Measurements from ENCODE around the gene PI4KA. TPM values are rescaled to one million over a fixed set of nuclear protein-coding genes. Genes with fewer than 3 reads are reported as not detected.

PI4KA gene
- total RNA-seq, 1 donor from 2014 or later = 110 TPM

DNA sequence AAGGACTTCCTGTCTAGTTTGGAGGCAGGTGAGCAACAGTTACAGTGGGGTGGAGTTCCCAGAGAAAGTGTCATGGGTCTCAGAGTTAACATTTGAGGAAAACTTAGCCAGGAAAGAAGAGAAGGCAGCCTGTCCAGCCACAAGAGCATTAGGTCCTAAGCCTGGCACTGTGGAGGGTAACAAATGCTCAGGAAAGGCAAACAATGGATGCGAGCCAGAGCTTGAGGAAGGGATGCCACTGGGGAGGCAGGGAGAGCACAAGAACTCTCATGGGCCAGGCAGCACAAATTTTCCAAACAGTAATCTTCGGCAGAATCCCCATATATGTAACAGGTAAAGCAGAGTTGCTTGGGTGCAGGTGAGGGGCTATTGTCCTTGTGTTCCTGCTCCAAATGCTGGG lies 92.7 kb downstream of the PI4KA start:
- Mint-ChIP-seq H3K27ac (no peak overlapping the region), H3K4me1 (no peaks in the 10 kb centered on the region), H3K36me3 (peaks cover 16% of the 10 kb centered on the region), H3K4me3 (no peak overlapping the region), H3K27me3 (ENCODE audit: low read depth) (no peaks in the 10 kb centered on the region), H3K9me3 (no peaks in the 10 kb centered on the region)
- DNase-seq (ENCODE audit: low spot score in 2 of 2, unreplicated experiment in 2 of 2) = no peak
- TF ChIP-seq CTCF (IDR thresholded peaks at IDR 0.05; ENCODE audit: unreplicated experiment) = no peak

- Mint-ChIP-seq H3K27me3 (ENCODE audit: low read depth) (no peaks in the 10 kb centered on the region), H3K4me1 (no peaks in the 10 kb centered on the region), H3K36me3 (peaks cover 19% of the 10 kb centered on the region), H3K27ac (no peak overlapping the region), H3K4me3 (no peak overlapping the region), H3K9me3 (no peaks in the 10 kb centered on the region)
- DNase-seq (ENCODE audit: low spot score in 2 of 2, unreplicated experiment in 2 of 2) = no peak
- no peak for TF ChIP-seq CTCF (IDR thresholded peaks at IDR 0.05; ENCODE audit: unreplicated experiment)
Observed at GRCh38 chr22:20764729-20765128, 93.9 kb downstream of the PI4KA start.

DNA sequence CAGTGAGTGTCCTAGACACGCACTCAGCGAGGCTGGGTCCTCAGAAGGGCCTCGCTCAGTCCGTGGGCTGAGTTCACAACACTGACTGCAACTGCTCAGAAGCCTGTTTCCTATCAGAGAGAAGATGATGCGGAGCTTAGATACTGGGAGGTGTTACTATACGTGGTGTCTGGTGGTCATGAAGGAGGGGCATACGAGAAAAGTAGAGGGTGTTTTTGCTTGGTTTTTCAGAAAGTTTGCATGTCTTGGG lies 94.2 kb downstream of the PI4KA start:
- DNase-seq (ENCODE audit: low spot score in 2 of 2, unreplicated experiment in 2 of 2) = no peak
- Mint-ChIP-seq H3K27me3 (ENCODE audit: low read depth) (no peaks in the 10 kb centered on the region), H3K4me1 (no peaks in the 10 kb centered on the region), H3K36me3 (peaks cover 19% of the 10 kb centered on the region), H3K9me3 (no peaks in the 10 kb centered on the region), H3K4me3 (no peak overlapping the region), H3K27ac (no peak overlapping the region)
- no peak for TF ChIP-seq CTCF (IDR thresholded peaks at IDR 0.05; ENCODE audit: unreplicated experiment)

DNA sequence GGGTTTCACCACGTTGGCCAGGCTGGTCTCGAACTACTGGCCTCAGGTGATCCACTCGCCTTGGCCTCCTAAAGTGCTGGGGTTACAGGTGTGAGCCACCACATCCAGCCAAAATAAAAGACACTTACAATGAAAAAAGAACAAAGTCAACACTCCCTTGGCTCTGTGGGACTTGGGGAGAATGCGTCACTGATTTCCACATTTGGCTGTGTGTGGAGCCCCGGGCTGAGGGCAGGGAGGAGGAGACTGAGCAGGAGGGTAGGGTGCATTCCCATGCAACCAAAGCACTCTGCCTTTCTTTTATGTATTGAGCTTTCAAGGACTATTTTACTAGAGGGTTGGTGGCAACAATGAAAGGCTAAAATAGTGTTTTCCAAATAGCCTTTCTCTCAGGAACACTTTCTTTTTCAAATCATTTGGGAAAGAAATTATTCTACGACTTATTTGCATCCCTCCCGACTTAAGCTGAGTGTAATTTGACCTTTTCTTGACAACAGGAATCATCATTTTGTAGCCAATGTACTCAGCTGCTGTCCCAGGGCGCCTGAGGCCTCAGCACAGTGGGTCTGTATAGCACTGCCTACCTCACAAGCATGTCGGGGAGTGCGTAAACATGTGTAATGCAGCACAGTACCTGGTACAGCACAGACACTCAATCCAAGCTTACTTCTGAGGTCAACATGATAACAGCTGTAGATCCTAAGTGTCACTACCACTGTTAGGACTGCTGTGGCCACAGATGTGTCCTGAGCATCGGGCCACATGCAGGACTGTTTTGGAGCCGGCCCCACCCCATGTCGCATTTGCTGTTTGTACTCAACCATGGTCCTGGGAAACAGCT lies 94.8 kb downstream of the PI4KA start:
- Mint-ChIP-seq H3K36me3 (peaks cover 20% of the 10 kb centered on the region), H3K4me3 (no peak overlapping the region), H3K27me3 (ENCODE audit: low read depth) (no peaks in the 10 kb centered on the region), H3K4me1 (no peaks in the 10 kb centered on the region), H3K27ac (no peak overlapping the region), H3K9me3 (no peaks in the 10 kb centered on the region)
- DNase-seq (ENCODE audit: low spot score in 2 of 2, unreplicated experiment in 2 of 2) = no peak
- TF ChIP-seq CTCF (IDR thresholded peaks at IDR 0.05; ENCODE audit: unreplicated experiment) = no peak

DNA sequence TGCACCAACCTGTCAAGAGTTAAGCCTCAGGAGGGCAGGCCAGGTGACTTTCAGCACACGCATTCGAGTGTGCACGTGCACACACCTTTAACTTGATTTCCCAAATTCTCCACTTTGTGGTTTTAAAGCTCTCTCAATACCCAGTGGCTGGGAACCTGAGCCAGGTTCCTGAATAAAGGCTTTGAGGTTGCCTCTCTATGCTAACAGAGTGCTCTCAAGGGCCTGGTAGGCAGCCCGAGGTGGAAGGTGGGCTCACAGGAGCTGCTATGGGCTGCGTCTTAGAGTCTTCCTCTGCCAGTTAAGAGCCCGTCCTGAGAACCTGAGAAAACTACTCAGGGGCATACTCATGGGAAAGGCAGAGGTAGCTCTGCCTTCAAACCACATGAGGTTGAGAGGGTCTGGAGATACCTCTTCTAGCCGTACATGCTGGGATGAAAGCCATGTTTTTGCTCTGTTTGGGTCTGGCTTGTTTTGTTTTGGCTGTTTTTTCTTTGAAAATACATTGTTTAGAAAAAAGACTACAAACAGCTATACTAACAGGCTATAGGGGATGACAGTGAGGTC lies 96.3 kb downstream of the PI4KA start:
- TF ChIP-seq CTCF (IDR thresholded peaks at IDR 0.05; ENCODE audit: unreplicated experiment) = no peak
- no peaks in the 10 kb centered on the region for H3K27me3 Mint-ChIP-seq (ENCODE audit: low read depth)
- H3K9me3 Mint-ChIP-seq = no peaks in the 10 kb centered on the region
- H3K4me1 Mint-ChIP-seq = no peaks in the 10 kb centered on the region
- H3K27ac Mint-ChIP-seq = no peak overlapping the region
- H3K4me3 Mint-ChIP-seq = no peak overlapping the region
- H3K36me3 Mint-ChIP-seq = peaks cover 29% of the 10 kb centered on the region
- DNase-seq (ENCODE audit: low spot score in 2 of 2, unreplicated experiment in 2 of 2) = no peak

All from mesothelial cell of epicardium (in vitro differentiated cells).